Esophagus squamous epithelium (tissue), 5 donors: ENCODE data around the gene HMOX1. TPM values are rescaled to one million over a fixed set of nuclear protein-coding genes. Genes with fewer than 3 reads are reported as not detected.

Experiments
- DNase-seq: peaks from one replicate; lab custom pipeline; 2025; lab: John Stamatoyannopoulos, UW
- H3K27ac ChIP-seq, 4 donors: fragments of 200-600 bp; sonication (generic); one replicate each; pipeline ENCODE4 v1.5.1; 2016 to 2019; ENCODE audit warnings: mild to moderate bottlenecking in 1 of 4
- H3K27me3 ChIP-seq, 4 donors: fragments of 200-600 bp; sonication (generic); 1 replicate in 3 of 4; 2 replicates in 1 of 4; pipeline versions ENCODE4 v1.5.1 to v1.6.0; 2017 to 2021; ENCODE audit warnings: antibody characterized with exemption in 1 of 4
- H3K36me3 ChIP-seq, 3 donors: fragments of 200-600 bp; sonication (generic); one replicate each; pipeline ENCODE4 v1.5.1; 2016 to 2019
- H3K4me1 ChIP-seq, 3 donors: fragments of 200-600 bp; sonication (generic); one replicate each; pipeline ENCODE4 v1.5.1; 2017 to 2019
- H3K4me3 ChIP-seq, 4 donors: fragments of 200-600 bp; sonication (generic); 1 replicate in 3 of 4; 2 replicates in 1 of 4; pipeline ENCODE4 v1.5.1; 2016 to 2019; ENCODE audit warnings: mild to moderate bottlenecking in 2 of 4, moderate library complexity in 1 of 4
- H3K9me3 ChIP-seq, 3 donors: fragments of 200-600 bp; sonication (generic); one replicate each; pipeline ENCODE4 v1.5.1; 2016 to 2019
- CTCF ChIP-seq, 6 experiments: fragments of 450-650 bp in 4 of 6; fragments of 200-600 bp in 2 of 6; sonication (generic) in 2 of 6; IDR thresholded peaks; one replicate each; pipeline ENCODE4 v1.5.1; 2016 to 2019; ENCODE audit warnings: antibody characterized with exemption in 6 of 6, mild to moderate bottlenecking in 4 of 6, moderate library complexity in 4 of 6
- POLR2A ChIP-seq, 4 donors: fragments of 450-650 bp; IDR thresholded peaks; one replicate each; pipeline ENCODE4 v1.6.1; 2017; ENCODE audit warnings: antibody characterized with exemption in 4 of 4, mild to moderate bottlenecking in 4 of 4, moderate library complexity in 3 of 4
- WGBS, 2 donors: methylation state at CpG; one replicate each; pipeline ENCODE4 v1.1.5; 2018; 5-methylcytosine and 5-hydroxymethylcytosine counted together
- intact Hi-C: fragments of 100-400 bp; cut with DNase I; formaldehyde crosslinking; loops from one replicate; pipeline ENCODE4 v1.15.0; 2022
- total RNA-seq, 4 donors: library from RNA; depleted of rRNA; stranded (reverse); fragments of >200 nt; gene quantifications; one replicate each; pipeline ENCODE4 v1.1.0, GENCODE V29; 2016
- donor health status: DM: yes; HTN: yes; CAD: no.

Gene HMOX1
- total RNA-seq, 4 donors from 2014 or later, result 13.0 to 39.0 (median 18.3) TPM

GRCh38 chr22:35418731-35419130 is 37.8 kb downstream of the HMOX1 start:
- H3K27me3 ChIP-seq, result no peaks in the 10 kb centered on the region
- H3K9me3 ChIP-seq, result no peaks in the 10 kb centered on the region
- TF ChIP-seq CTCF (IDR thresholded peaks at IDR 0.05) (no peak), POLR2A (IDR thresholded peaks at IDR 0.05) (no peak)
- no peak for DNase-seq
- no peak overlapping the region for H3K27ac ChIP-seq
- intact Hi-C loops, result no loop called here
- H3K36me3 ChIP-seq, result peaks cover 6 to 100% (median 35%) of the 10 kb centered on the region in 3 donors
- 80 to 81% methylated on average over 1 to 3 of the region's 3 CpGs for WGBS, 2 donors
- H3K4me3 ChIP-seq, result no peak overlapping the region
- peaks cover 0 to 15% (median 0%) of the 10 kb centered on the region in 3 donors for H3K4me1 ChIP-seq

GRCh38 chr22:35419756-35420155 is 38.9 kb downstream of the HMOX1 start:
- Histone ChIP-seq H3K27ac (no peak overlapping the region), H3K4me3 (no peak overlapping the region), H3K4me1 (peaks cover 0 to 15% (median 0%) of the 10 kb centered on the region in 3 donors), H3K27me3 (no peaks in the 10 kb centered on the region), H3K9me3 (no peaks in the 10 kb centered on the region), H3K36me3 (peaks cover 6 to 100% (median 40%) of the 10 kb centered on the region in 3 donors)
- TF ChIP-seq POLR2A (IDR thresholded peaks at IDR 0.05), result no peak
- no peak for TF ChIP-seq CTCF (IDR thresholded peaks at IDR 0.05)
- DNase-seq, result no peak
- WGBS, 2 donors, result 100% methylated on average over 1 of the region's 10 CpGs
- intact Hi-C loops, result loop anchor here (10.0 kb wide), 1 partner anchor 75 kb away; no protein-coding TSS in a partner anchor

GRCh38 chr22:35421121-35421520 is 40.2 kb downstream of the HMOX1 start:
- TF ChIP-seq POLR2A (IDR thresholded peaks at IDR 0.05) (no peak), CTCF (IDR thresholded peaks at IDR 0.05) (no peak)
- Histone ChIP-seq H3K4me3 (no peak overlapping the region), H3K4me1 (peaks cover 0 to 15% (median 0%) of the 10 kb centered on the region in 3 donors), H3K36me3 (peaks cover 6 to 98% (median 36%) of the 10 kb centered on the region in 3 donors), H3K27ac (no peak overlapping the region), H3K27me3 (no peaks in the 10 kb centered on the region), H3K9me3 (no peaks in the 10 kb centered on the region)
- intact Hi-C loops, result loop anchor here (10.0 kb wide), 1 partner anchor 76 kb away; no protein-coding TSS in a partner anchor
- DNase-seq, result no peak
- WGBS, 2 donors, result 91 to 96% methylated on average over 4 to 12 of the region's 12 CpGs

- Histone ChIP-seq H3K36me3 (peaks cover 0 to 98% (median 29%) of the 10 kb centered on the region in 3 donors), H3K27me3 (no peaks in the 10 kb centered on the region), H3K27ac (no peak overlapping the region), H3K4me3 (no peak overlapping the region), H3K9me3 (no peaks in the 10 kb centered on the region), H3K4me1 (peaks cover 0 to 15% (median 0%) of the 10 kb centered on the region in 3 donors)
- intact Hi-C loops, result loop anchor here (10.0 kb wide), 1 partner anchor 77 kb away; no protein-coding TSS in a partner anchor
- 92 to 96% methylated on average over 4 of the region's 4 CpGs for WGBS, 2 donors
- no peak for DNase-seq
- TF ChIP-seq POLR2A (IDR thresholded peaks at IDR 0.05) (no peak), CTCF (IDR thresholded peaks at IDR 0.05) (no peak)
Observed at GRCh38 chr22:35422145-35422544, 41.2 kb downstream of the HMOX1 start.

- DNase-seq, result no peak
- TF ChIP-seq CTCF (IDR thresholded peaks at IDR 0.05) (no peak), POLR2A (IDR thresholded peaks at IDR 0.05) (no peak)
- no peak overlapping the region for H3K27ac ChIP-seq
- H3K36me3 ChIP-seq, result peaks cover 0 to 91% (median 26%) of the 10 kb centered on the region in 3 donors
- H3K9me3 ChIP-seq, result no peaks in the 10 kb centered on the region
- peaks cover 0 to 10% (median 0%) of the 10 kb centered on the region in 3 donors for H3K4me1 ChIP-seq
- no peaks in the 10 kb centered on the region for H3K27me3 ChIP-seq
- 73 to 92% methylated on average over 2 to 3 of the region's 9 CpGs for WGBS, 2 donors
- no peak overlapping the region for H3K4me3 ChIP-seq
- intact Hi-C loops, result loop anchor here (10.0 kb wide), 1 partner anchor 78 kb away; no protein-coding TSS in a partner anchor
Observed at GRCh38 chr22:35422936-35423335, 42.0 kb downstream of the HMOX1 start.
